Activated CD4-positive, alpha-beta T cell treated with anti-CD3 and anti-CD28 coated beads, Interleukin-2, amount 50 U/mL, for 24 hours (primary cell): ENCODE results near the gene TTLL5.

ENCODE experiments used
- DNase-seq, 2 donors: peaks; one replicate each; pipeline ENCODE4 v3.0.0-alpha.2; 2020; ENCODE audit warnings: low read depth in 1 of 2, low spot score in 1 of 2

TTLL5 gene

DNA sequence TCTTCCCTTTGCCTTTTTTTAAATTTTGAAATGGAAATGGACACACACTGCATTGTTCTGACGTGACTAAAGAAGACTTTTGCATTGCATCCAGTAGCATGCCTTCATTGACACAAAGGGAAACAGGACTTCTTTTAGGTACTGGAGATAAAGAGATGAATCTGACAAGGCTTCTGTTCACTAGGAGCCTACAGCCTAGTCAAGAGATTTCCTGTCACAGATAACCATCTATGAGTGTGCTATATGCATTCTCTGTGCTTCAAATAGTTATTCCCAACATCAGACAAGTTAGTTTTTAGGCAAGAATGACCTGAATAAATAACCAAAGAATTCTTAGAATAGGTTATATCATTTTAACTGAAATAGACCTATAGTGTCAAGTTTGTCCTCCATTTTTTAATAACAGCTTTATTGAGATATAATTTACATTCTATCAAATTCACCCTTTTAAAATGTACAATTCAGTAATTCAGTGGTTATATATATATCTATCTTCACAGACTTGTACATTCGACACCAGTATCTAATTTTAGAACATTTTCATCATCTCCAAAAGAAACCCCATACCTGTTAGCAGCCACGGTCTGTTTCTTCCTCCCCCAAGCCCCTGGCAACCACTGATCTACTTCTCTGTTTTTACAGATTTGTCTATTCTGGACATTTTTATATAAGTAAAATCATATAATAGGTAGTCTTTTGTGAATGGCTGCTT lies 122.7 kb downstream of the TTLL5 start:
- DNase-seq: no peak

- no peak for DNase-seq
Measured at GRCh38 chr14:75784314-75784686, 123.3 kb downstream of the TTLL5 start.

DNA sequence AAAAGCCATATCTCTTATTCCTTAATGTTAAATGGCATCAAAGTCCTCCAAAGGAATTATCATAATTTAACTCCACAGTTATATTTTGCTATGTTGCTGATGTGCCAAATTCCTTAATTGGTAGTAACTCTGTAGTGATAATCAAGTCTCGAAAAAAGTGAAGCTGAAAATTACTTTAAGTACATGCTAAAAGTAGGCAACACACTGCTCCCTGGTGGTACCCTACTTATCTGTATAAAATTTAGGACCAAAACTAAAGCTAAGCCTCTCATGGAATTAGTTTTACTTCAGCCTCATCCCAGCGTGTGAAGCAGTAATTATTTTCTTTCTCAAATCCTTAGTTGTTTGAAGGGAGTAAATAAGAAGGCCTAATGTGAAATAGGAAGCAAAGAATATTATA lies 132.8 kb downstream of the TTLL5 start:
- DNase-seq: no peak

DNA sequence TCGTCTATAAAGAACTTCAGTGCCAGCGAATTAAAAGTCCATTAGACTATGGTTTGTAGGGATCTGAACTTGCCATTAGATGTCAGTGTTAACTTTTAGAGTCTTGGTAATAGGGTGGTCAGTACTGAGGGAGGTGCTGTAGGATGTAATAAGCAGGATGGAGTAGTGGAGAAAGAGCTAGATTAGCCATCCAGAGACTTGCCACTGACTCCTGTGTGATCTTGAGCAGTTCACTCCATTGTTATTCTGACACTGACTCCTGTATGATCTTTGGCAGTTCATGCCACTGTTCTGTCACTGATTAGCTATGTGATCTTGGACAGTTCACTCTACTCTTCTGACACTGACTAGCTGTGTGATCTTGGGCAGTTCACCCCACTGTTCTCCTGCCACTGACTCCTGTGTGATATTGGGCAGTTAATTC lies 133.6 kb downstream of the TTLL5 start:
- DNase-seq: no peak

- DNase-seq: no peak
Measured at GRCh38 chr14:75800792-75801191, 139.7 kb downstream of the TTLL5 start.

GRCh38 chr14:75802486-75802885 lies 141.4 kb downstream of the TTLL5 start:
- DNase-seq: no peak

DNA sequence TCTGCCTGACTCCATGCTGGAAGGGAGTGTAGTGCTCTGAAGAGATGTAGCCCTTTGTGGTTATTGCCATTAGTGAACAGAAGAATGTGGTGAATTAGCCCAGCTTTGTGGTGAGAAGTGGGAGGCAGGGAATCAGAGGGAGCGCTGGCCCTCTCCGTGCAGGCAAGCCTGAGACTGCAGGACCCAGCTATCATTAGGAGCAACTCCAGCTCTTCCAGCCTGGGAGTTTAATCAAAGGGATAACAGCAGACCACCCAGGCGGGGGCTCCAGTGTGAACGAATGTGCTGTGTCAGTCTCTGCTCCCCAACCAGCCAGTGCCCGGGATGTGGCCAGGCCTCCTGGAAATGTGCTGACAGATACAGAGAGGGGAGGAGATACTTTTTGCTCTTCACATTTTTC lies 142.7 kb downstream of the TTLL5 start:
- DNase-seq: no peak

DNA sequence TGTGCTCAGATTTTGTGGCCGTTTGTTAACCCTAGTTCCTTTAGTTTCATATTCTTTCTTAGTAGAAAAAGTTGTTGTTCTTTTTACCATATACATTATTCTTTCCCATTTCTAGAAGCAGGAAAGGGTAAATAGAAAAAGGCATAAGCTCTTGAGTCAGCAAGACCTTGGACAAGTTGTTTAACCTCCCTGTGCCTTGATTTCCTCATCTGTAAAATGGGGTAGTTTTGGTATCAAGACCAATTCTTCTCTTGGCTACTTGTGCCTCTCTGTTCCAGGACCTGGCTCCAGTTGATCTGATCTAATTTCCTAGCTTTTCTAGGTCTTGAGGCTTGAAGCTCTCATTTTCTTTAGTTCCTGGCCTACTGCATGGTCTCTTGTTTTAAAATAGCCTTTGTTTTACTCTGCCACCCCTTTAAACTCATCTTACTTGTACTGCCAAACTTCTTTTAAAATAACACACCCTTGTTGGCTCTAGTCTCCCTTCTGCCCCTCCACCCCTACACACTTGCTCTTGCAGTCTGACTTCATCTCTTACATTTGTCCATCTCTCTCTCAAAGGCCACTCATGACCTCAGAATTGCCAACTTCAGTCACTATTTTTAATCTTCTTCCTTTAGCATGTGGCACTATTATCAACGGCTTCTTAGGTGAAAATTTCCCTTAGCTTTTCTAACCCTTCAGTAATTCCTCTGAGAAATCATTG lies 143.7 kb downstream of the TTLL5 start:
- DNase-seq: no peak

- DNase-seq: no peak
Measured at GRCh38 chr14:75805646-75806045, 144.6 kb downstream of the TTLL5 start.

- DNase-seq: no peak
Measured at GRCh38 chr14:75806352-75806832, 145.3 kb downstream of the TTLL5 start.

DNA sequence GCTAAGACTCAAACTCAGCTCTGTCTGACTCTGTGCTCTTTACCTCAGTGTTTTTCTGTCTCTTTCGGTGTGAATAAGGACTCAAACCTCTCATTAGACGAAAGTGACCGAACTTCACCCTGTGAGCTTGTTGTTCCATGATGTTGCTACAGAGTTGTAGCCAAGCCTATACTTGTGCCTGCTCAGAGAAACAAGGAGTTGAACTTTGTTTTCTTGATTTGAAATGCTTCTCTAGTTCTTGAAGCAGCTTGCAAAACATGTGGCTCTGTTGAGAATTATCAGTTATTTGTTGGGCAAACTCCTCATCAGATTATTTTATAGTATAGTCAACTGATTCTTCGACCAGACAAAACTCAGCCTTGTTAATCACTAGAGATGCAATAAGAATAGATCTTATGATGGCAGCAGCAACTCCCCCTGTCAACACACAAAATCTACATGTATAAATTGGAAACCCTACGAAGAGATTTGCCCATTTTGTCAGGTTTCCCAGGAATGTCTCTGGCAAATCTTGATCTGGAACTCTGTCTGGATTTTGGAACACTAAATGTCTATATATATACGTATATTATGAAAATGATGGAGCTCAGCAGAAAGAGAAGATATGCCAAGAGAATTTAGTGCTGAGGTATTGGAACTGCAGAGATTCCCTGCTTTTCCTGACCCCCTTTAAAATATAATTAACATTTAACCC lies 146.8 kb downstream of the TTLL5 start:
- no peak for DNase-seq

DNA sequence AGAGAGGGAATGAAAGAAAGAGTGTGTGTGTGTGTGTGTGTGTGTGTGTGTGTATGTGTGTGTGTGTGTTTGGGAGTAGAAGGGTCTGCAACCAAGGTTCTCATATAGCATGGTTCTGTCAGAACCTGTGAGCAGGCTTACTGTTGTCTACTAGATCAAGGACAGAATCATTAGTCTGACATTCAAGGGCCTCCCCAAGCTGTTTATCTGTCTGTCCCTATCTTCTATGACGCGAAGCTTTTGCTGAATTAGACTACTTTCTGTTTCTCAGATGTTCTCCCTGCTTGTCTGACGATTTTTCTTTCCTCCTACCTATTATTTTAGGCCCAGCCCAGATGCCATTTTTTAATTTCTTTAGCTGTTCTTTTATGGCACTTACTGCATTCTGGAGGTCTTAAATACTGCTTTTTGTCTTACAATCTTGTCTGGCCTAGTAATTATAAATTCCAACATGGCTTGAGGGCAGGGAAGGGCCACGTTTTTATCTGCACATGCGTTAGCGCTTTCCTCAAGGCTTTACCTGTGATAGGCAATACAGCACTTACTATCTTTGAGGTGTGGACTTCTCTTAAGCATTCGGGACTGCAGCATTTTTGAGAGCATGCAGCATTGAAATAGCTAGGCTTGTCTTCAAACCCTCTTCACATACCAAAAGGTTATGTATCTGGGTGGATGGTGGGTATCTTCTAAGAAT lies 150.2 kb downstream of the TTLL5 start:
- no peak for DNase-seq

DNA sequence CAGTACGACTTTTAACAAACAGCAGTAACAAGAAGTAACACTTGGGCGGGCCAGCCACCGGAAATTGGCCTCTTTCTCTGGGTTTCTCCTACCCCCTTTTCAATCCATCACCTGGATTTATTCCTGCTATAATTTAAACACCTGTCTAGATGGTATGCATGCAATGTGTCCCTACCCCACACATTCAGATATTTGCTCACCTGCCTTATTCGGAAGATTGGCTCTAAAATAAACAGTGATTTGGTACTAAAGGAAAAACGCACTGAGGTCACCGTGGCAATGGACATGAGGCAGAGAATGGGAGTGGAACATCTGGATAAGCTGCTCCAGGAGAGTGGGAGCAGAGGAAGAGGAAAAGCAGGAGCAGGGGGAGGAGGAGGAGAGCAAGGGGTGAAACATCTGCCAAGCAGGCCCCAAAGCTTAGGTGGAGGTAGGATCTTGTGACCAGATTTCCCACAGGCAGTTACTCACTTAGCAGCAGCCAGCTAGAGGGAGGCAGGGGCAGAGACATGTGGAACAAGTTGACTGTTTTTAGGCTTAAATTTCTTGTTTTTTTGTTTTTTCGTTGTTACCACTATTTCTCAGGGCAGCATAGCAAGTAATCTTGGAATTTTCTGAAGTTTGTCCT lies 150.9 kb downstream of the TTLL5 start:
- no peak for DNase-seq

DNA sequence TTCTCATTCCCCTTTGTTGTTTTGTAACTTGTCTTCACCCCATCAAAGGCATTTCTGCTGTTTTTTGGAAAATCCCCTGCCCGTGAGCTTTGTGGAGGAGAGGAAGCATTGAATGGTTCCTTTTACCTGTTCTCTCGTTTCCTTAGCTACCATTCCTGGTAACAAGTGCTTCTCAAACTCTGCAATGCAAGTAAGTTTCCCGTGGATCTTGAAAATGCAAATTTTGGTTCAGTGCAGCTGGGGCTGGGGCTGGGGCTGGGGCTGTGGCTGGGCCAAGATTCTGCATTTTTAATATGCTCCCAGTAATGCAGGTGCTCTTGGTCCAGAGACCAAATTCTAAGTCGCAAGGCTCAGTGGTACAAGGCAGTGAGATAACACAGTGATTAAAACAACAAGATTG lies 151.6 kb downstream of the TTLL5 start:
- DNase-seq: no peak

- DNase-seq: no peak
Measured at GRCh38 chr14:75820761-75821160, 159.7 kb downstream of the TTLL5 start.

DNA sequence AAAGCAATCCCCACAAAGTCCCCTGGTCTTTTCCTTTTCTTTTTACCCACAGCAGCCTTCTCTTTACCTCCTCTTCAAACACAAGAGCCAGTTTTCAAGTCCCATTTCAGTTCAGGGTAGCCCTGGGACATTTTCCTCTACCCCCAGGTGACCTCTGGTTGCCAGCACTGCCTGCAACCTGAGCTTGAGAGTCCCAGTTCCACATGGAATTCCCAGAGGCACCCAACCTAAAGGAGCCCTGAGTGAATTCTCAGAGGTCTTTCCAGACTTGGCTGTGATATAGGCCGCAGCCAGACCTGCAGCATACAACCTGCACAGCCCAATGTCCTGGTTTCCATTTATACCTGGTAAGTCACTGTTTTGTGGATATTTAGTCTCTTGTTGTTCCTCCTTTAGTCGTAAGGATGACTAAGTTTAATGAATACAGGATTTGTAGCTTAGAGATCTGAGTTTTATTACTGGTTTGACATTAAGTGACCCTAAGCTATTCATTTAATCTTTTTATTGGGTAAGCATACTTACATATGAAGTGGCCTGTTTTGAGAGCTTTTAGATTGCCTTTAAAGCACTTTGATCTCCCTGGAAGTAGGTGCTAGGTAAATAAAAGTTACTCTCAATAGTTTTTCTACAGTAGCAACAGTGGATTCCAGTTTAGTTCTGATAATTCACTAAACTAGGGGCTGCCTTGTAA lies 160.9 kb downstream of the TTLL5 start:
- no peak for DNase-seq

- DNase-seq: no peak
Measured at GRCh38 chr14:75822522-75823141, 161.6 kb downstream of the TTLL5 start.

DNA sequence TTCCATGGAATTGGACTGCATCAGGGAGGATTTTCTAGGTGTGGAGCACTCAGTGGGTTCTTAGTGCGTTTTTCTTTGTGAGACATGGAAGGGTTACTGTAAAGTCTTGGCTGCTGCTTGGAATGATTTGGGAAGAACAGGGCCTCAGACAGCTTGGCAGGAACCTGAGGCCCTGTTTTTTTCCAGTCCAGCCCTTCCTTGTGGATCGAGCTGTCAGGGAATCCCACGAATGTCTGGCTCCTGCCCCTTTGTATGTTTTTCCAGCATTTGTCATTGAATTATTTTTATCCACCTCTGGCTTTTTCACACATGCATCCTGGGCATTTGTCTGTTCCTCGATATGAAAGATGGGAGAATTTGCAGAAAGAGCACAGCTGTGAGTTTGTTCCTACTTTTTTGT lies 162.3 kb downstream of the TTLL5 start:
- DNase-seq: no peak

DNA sequence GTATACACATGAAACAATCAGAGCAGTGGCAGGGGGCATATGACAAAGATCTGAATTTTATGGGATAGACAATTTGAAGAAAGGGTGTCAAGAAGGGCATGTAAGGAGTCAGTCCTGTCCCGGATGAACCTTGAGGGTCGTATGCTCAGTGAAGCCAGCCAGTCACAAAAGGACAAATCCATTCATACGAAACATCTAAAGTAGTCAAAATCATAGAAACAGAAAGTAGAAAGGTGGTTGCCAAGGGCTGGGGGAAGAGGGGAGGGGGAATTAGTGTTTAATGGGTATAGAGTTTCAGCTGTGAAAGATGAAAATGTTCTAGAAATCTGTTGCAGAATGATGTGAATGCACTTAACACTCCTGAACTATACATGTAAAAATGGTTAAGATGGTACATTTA lies 163.3 kb downstream of the TTLL5 start:
- no peak for DNase-seq

DNA sequence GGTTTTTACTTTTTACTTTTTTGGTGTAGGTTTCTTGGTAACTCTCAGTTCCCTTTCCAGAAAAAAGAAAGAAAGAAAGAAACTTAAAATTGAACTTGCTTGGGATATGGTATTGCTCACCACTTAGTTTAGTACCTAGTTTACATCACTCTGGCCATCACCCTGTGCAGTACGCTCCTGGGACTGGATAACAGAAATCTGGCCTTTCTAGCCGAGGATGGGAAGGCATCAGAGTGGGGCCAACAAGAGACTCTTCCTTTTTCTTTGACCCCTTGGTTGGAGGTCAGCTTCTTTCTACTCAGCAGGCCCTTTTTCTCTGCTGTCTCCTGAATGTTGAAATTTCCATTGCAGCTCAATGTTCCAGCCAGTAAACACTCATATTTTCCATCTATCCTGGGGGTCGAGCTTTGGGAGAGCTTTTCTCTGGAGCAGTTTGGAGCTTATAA lies 164.1 kb downstream of the TTLL5 start:
- no peak for DNase-seq
